Thyroid gland (tissue), 4 donors: ENCODE measurements around the gene HECTD2.

Experiments
- CTCF ChIP-seq, 6 experiments: fragments of 200-600 bp in 3 of 6; fragments of 450-650 bp in 3 of 6; sonication (generic) in 3 of 6; IDR thresholded peaks; one replicate each; pipeline ENCODE4 v1.5.1; 2016 to 2019; ENCODE audit warnings: antibody characterized with exemption in 6 of 6, mild to moderate bottlenecking in 2 of 6, inconsistent platforms in 1 of 6, moderate library complexity in 1 of 6
- POLR2A ChIP-seq, 2 donors: fragments of 450-650 bp; IDR thresholded peaks; one replicate each; pipeline ENCODE4 v1.6.1; 2017; ENCODE audit warnings: antibody characterized with exemption in 2 of 2, mild to moderate bottlenecking in 2 of 2, moderate library complexity in 1 of 2

GRCh38 chr10:91412354-91413087, 2.4 kb downstream of the HECTD2 start:
- TF ChIP-seq CTCF (IDR thresholded peaks at IDR 0.05): no peak
- TF ChIP-seq POLR2A (IDR thresholded peaks at IDR 0.05): no peak
